Suprapubic skin (tissue), 3 donors: Measurements from ENCODE around the gene ANKFN1.

Experiments used
- EP300 ChIP-seq: sonication (generic); formaldehyde crosslinking; IDR thresholded peaks from one replicate; pipeline ENCODE4 v1.6.1; 2017; ENCODE audit warnings: antibody characterized with exemption
- TF ChIP-seq, protein P1 (sequence below), 2 donors: fragments of 200-600 bp in 1 of 2; fragments of 450-650 bp in 1 of 2; sonication (generic) in 1 of 2; IDR thresholded peaks; one replicate each; pipeline ENCODE4 v1.5.1; 2016 to 2019; ENCODE audit warnings: antibody characterized with exemption in 2 of 2, mild to moderate bottlenecking in 1 of 2, moderate library complexity in 1 of 2

DNA sequence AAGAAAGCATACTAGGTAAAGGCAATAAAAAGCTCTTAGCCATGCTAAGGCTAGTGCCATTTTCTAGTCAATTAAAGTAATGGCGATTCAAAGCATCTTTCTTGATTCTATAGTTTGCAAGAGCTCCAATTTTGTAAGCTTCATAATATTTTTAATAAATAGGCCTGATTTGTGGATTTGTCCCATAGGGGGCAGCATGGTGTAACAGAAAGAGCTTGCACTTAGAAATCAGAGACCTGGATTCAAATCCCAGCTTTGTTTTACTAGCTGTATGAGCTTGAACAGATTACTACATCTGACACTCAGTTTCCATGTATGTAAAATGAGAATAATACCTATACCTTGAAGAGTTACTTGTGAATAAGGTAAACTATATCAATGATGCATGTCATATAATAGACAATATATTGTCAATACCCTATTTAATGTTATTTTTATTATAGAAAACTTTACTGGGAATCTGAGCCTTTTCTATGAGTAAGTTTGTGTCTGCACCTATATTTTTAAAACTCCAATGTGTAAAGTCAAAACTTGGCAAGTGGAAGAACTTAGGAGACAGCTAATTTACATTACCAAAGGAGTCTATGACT, 346.6 kb downstream of the ANKFN1 start:
- TF ChIP-seq, protein P1, sequence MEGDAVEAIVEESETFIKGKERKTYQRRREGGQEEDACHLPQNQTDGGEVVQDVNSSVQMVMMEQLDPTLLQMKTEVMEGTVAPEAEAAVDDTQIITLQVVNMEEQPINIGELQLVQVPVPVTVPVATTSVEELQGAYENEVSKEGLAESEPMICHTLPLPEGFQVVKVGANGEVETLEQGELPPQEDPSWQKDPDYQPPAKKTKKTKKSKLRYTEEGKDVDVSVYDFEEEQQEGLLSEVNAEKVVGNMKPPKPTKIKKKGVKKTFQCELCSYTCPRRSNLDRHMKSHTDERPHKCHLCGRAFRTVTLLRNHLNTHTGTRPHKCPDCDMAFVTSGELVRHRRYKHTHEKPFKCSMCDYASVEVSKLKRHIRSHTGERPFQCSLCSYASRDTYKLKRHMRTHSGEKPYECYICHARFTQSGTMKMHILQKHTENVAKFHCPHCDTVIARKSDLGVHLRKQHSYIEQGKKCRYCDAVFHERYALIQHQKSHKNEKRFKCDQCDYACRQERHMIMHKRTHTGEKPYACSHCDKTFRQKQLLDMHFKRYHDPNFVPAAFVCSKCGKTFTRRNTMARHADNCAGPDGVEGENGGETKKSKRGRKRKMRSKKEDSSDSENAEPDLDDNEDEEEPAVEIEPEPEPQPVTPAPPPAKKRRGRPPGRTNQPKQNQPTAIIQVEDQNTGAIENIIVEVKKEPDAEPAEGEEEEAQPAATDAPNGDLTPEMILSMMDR (IDR thresholded peaks at IDR 0.05), result no peak
- no peak for TF ChIP-seq EP300
